Panc1 (cell line): ENCODE data around the gene METTL26. TPM values are rescaled to one million over a fixed set of nuclear protein-coding genes. Genes with fewer than 3 reads are reported as not detected.
A peak's percentile ranks its signal among the peaks of the same experiment; 100 is the strongest.

ENCODE experiments used
- ATAC-seq: fragments of 200-7000 bp; cut with Tn5 transposase; 2 replicates; pipeline ENCODE4 v1.9.1; 2020; ENCODE audit warnings: mild to moderate bottlenecking, moderate library complexity
- BruUV-seq: library from RNA; stranded (reverse); fragments of 400-500 nt; replicated peaks from 2 replicates; lab custom pipeline; 2021; lab: Mats Ljungman, UMichigan
- CTCF ChIA-PET: fragments of 300-600 bp; sonication (Branson Sonifier 250); formaldehyde crosslinking; loops from one replicate; lab custom pipeline; 2022; ENCODE audit warnings: antibody characterized with exemption; lab: Charles Lee
- POLR2A ChIA-PET: fragments of 300-600 bp; sonication (Branson Sonifier 250); formaldehyde crosslinking; loops from one replicate; lab custom pipeline; 2022; ENCODE audit warnings: antibody characterized with exemption; lab: Charles Lee
- DNase-seq: peaks from one replicate; pipeline ENCODE4 v3.0.0-alpha.2; 2010; ENCODE audit warnings: low read depth, low spot score
- H3K27ac ChIP-seq: 2 replicates; pipeline ENCODE4 v1.5.1; 2011; ENCODE audit warnings: mild to moderate bottlenecking, low read length, inconsistent platforms
- H3K27me3 ChIP-seq: fragments of 200-500 bp; sonication (Bioruptor generic); 2 replicates; pipeline ENCODE4 v1.6.0; 2014; ENCODE audit warnings: low read length, inconsistent platforms; ENCODE audit not compliant: control insufficient read depth, insufficient read depth
- H3K36me3 ChIP-seq: fragments of 200-500 bp; sonication (Bioruptor generic); 2 replicates; pipeline ENCODE4 v1.5.1; 2014; ENCODE audit warnings: inconsistent platforms, mild to moderate bottlenecking, low read length, moderate library complexity; ENCODE audit not compliant: control insufficient read depth, insufficient read depth
- H3K4me1 ChIP-seq: 2 replicates; pipeline ENCODE4 v1.5.1; 2011; ENCODE audit warnings: inconsistent platforms, mild to moderate bottlenecking, low read length, moderate library complexity; ENCODE audit not compliant: control insufficient read depth, insufficient read depth
- H3K4me3 ChIP-seq, 2 experiments: 2 replicates each; pipeline ENCODE4 v1.5.1; 2011 to 2012; ENCODE audit warnings: low read depth in 2 of 2, low read length in 2 of 2, mild to moderate bottlenecking in 2 of 2, inconsistent platforms in 1 of 2, moderate library complexity in 1 of 2
- H3K9me3 ChIP-seq: fragments of 200-500 bp; sonication (Bioruptor generic); 2 replicates; pipeline ENCODE4 v1.5.1; 2014; ENCODE audit warnings: low read depth, mild to moderate bottlenecking, inconsistent platforms, low read length, moderate library complexity; ENCODE audit not compliant: control insufficient read depth, insufficient read depth
- CTCF ChIP-seq: fragments of 450-650 bp; IDR thresholded peaks from 2 replicates; pipeline ENCODE4 v1.5.1; 2017; ENCODE audit warnings: mild to moderate bottlenecking
- POLR2AphosphoS5 ChIP-seq: IDR thresholded peaks from 2 replicates; pipeline ENCODE4 v1.6.1; 2012; ENCODE audit warnings: mild to moderate bottlenecking, low read depth, low read length, moderate library complexity
- REST ChIP-seq, 2 experiments: IDR thresholded peaks; 2 replicates each; pipeline ENCODE4 v1.6.1; 2011 to 2012; ENCODE audit warnings: low read depth in 2 of 2, control low read depth in 1 of 2, low read length in 1 of 2, mild to moderate bottlenecking in 1 of 2, moderate library complexity in 1 of 2; ENCODE audit not compliant: insufficient read depth in 1 of 2
- SIN3A ChIP-seq: IDR thresholded peaks from 2 replicates; pipeline ENCODE4 v1.6.1; 2012; ENCODE audit warnings: low read depth, mild to moderate bottlenecking, low read length, moderate library complexity, borderline replicate concordance; ENCODE audit not compliant: insufficient read depth
- TCF7L2 ChIP-seq: IDR thresholded peaks from 2 replicates; pipeline ENCODE4 v1.6.1; 2011; ENCODE audit warnings: mild to moderate bottlenecking, low read depth, low read length, inconsistent platforms
- in situ Hi-C: cut with HindIII; loops from 2 replicates; pipeline ENCODE4 v1.10.0; 2016; ENCODE audit warnings: low sequenced_read_pairs, low pct_unique_long_range_greater_than_20kb
- intact Hi-C: fragments of 100-400 bp; cut with micrococcal nuclease; formaldehyde crosslinking; loops from one replicate; pipeline ENCODE4 v1.10.0; 2022; ENCODE audit not compliant: unreplicated experiment
- total RNA-seq: library from RNA; stranded (reverse); gene quantifications from one replicate; pipeline ENCODE4 v1.2.1, GENCODE V29; 2021; ENCODE audit not compliant: unreplicated experiment

Gene METTL26
- total RNA-seq, 1 experiment from 2014 or later, result 91.8 TPM

- peaks cover 5% of the 10 kb centered on the region; the same call in 1 of the 2 replicates for H3K36me3 ChIP-seq
- intact Hi-C loops (loop anchor here (10.0 kb wide), 1 partner anchor 1094 kb away; the partner anchor contains the start of genes EME2, MRPS34 and NME3), in situ Hi-C loops (no loop called here)
- CTCF ChIA-PET, result interaction anchor here (1.1 kb wide), 1 partner anchor 13 kb away, joined by 3 read pairs; the partner anchor contains the start of gene RHOT2
- POLR2A ChIA-PET, result no interaction called here
- H3K4me1 ChIP-seq, result peaks cover 18% of the 10 kb centered on the region
- TF ChIP-seq SIN3A (no peak), CTCF (peak; percentile 53; the same call in 1 of the 2 replicates), POLR2AphosphoS5 (no peak; the same call in 1 of the 2 replicates), TCF7L2 (no peak), REST (IDR thresholded peaks at IDR 0.05; ENCODE audit: insufficient read depth in 1 of 2, low read depth in 2 of 2, low read length in 1 of 2) (no peak)
- H3K27me3 ChIP-seq, result no peaks in the 10 kb centered on the region
- DNase-seq (no peak), ATAC-seq (no peak)
- no peaks in the 10 kb centered on the region for H3K9me3 ChIP-seq
- peak overlapping the region; percentile 87 for H3K27ac ChIP-seq
- peak overlapping the region; percentile 66 to 71 for H3K4me3 ChIP-seq
- BruUV-seq, result no TSS peak
These were observed 45.1 kb upstream of the METTL26 start for GRCh38 chr16:680967-681745.

GRCh38 chr16:680625-680945 lies 44.5 kb upstream of the METTL26 start:
- CTCF ChIA-PET, result interaction anchor here (1.1 kb wide), 1 partner anchor 13 kb away, joined by 3 read pairs; the partner anchor contains the start of gene RHOT2
- H3K36me3 ChIP-seq, result peaks cover 5% of the 10 kb centered on the region; the same call in 1 of the 2 replicates
- intact Hi-C loops (loop anchor here (10.0 kb wide), 1 partner anchor 1094 kb away; the partner anchor contains the start of genes EME2, MRPS34 and NME3), in situ Hi-C loops (no loop called here)
- peak overlapping the region; percentile 87 for H3K27ac ChIP-seq
- H3K9me3 ChIP-seq, result no peaks in the 10 kb centered on the region
- ATAC-seq (no peak), DNase-seq (no peak)
- peak overlapping the region; percentile 66 to 71 for H3K4me3 ChIP-seq
- H3K4me1 ChIP-seq, result peaks cover 18% of the 10 kb centered on the region
- BruUV-seq, result no TSS peak
- TF ChIP-seq CTCF (no peak), SIN3A (peak; percentile 31; the same call in 1 of the 2 replicates)
- no peaks in the 10 kb centered on the region for H3K27me3 ChIP-seq
- POLR2A ChIA-PET, result no interaction called here
